ENCODE data around the gene TNFRSF19.

DNA sequence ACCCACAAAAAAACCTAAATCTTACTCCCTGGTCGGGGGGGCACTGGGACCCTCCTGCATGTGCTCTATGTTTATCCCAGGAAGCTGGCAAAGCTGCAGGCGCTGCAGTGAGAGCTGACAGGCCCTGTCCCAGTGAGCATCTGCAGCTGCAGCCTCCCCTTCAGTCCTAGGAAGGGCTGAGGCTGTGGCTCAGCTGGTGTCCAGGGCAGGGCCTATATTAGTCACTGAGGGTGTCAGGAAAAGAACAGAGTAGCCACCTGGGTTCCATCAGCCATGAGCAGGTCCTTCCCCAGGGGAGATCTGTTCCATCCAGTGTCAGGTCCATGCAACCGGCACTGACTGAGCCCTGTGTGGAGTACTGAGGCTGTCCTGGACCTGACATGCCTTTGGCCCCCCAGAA, 120.5 kb downstream of the TNFRSF19 start:
- TF ChIP-seq, protein P1, sequence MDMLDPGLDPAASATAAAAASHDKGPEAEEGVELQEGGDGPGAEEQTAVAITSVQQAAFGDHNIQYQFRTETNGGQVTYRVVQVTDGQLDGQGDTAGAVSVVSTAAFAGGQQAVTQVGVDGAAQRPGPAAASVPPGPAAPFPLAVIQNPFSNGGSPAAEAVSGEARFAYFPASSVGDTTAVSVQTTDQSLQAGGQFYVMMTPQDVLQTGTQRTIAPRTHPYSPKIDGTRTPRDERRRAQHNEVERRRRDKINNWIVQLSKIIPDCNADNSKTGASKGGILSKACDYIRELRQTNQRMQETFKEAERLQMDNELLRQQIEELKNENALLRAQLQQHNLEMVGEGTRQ (IDR thresholded peaks at IDR 0.05; ENCODE audit: low read length) = no peak
- no peak for TF ChIP-seq POLR2A (IDR thresholded peaks at IDR 0.05; ENCODE audit: control extremely low read depth in 1 of 2, low read depth in 2 of 2, low read length in 2 of 2)
- no peak for TF ChIP-seq CTCF (IDR thresholded peaks at IDR 0.05; ENCODE audit: control extremely low read depth in 1 of 3, insufficient read depth in 1 of 3, low read depth in 1 of 3, low read length in 3 of 3)
- no peak for TF ChIP-seq MAX (IDR thresholded peaks at IDR 0.05)
- TF ChIP-seq POLR2AphosphoS5 (IDR thresholded peaks at IDR 0.05; ENCODE audit: low read depth, low read length) = no peak
- TF ChIP-seq KDM5A (IDR thresholded peaks at IDR 0.05; ENCODE audit: low read length) = no peak
- no peak for TF ChIP-seq JUND (IDR thresholded peaks at IDR 0.05; ENCODE audit: low read length)
- TF ChIP-seq MAFK (IDR thresholded peaks at IDR 0.05; ENCODE audit: low read depth, low read length) = no peak
- no peak for TF ChIP-seq ZNF274 (IDR thresholded peaks at IDR 0.05; ENCODE audit: borderline replicate concordance, extremely low read depth, low read length)
- no peak for TF ChIP-seq EZH2 (IDR thresholded peaks at IDR 0.05; ENCODE audit: low read depth, low read length, severe bottlenecking)
- TF ChIP-seq CEBPB (IDR thresholded peaks at IDR 0.05; ENCODE audit: low read depth, low read length) = no peak
- TF ChIP-seq GABPA (IDR thresholded peaks at IDR 0.05; ENCODE audit: borderline replicate concordance, insufficient read depth, low read length) = no peak
